Measurements from ENCODE around the gene TBC1D10B. TPM values are rescaled to one million over a fixed set of nuclear protein-coding genes. Genes with fewer than 3 reads are reported as not detected.
A peak's percentile ranks its signal among the peaks of the same experiment; 100 is the strongest.
"Not testable (repeated sequence)": the region's sequence is repeated elsewhere in the genome, so short reads cannot be mapped to it uniquely, and the experiment has no call there.

TBC1D10B gene
- total RNA-seq, 1 donor: 31.5 TPM

DNA sequence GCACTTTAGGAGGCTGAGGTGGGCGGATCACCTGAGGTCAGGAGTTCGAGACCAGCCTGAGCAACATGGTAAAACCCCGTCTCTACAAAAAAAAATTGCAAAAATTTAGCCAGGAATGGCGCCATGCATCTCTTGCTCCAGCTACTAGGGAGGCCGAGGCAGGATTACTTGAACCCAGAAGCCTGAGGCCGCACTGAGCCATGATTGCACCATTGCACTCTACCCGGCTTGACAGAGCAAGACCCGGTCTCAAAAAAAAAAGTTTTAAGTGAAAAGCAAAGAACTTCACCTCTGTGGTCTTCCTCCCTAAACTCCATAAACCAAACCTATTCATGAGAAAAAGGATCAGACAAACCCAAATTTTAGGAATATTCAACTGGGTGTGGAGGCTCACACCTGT is 22.2 kb downstream of the TBC1D10B start:
- no peaks in the 10 kb centered on the region for H3K9me3 ChIP-seq (ENCODE audit: low read depth, low read length)

DNA sequence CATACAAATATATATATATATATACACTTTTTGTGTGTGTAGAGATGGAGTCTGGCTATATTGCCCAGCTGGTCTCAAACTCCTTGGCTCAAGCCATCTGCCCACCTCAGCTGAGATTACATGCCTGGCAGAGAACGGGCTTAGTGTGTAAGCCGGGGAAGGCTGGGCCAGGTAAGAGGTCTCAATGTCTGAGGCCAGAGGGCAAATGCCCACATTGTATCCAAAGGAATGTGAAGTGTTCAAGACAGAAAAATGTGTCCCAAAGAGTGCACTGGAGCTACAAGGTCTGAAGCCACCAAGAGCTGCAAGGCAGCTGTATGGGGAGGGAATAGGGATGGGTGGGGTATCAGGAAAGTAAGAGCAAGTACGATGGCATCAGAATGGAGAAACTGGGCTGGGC is 24.0 kb downstream of the TBC1D10B start:
- H3K27me3 ChIP-seq (ENCODE audit: insufficient read depth, low read length): no peaks in the 10 kb centered on the region
- peaks cover 11% of the 10 kb centered on the region for H3K36me3 ChIP-seq (ENCODE audit: insufficient read depth, low read length)
- no peak overlapping the region for H2AFZ ChIP-seq (ENCODE audit: low read length)
- no peak overlapping the region for H3K4me3 ChIP-seq (ENCODE audit: insufficient read depth, low read length)
- H3K4me1 ChIP-seq (ENCODE audit: insufficient read depth, low read length): no peaks in the 10 kb centered on the region
- peaks cover under 1% of the 10 kb centered on the region for H4K20me1 ChIP-seq (ENCODE audit: insufficient read depth, low read length)
- no peak for TF ChIP-seq CTCF (IDR thresholded peaks at IDR 0.05; ENCODE audit: extremely low read depth, low read depth, low read length)
- DNase-seq (ENCODE audit: insufficient read length, low spot score, missing footprints): no peak
- H3K4me2 ChIP-seq (ENCODE audit: insufficient read depth, low read length): no peak overlapping the region
- H3K79me2 ChIP-seq (ENCODE audit: insufficient read depth, low read length): peaks cover 3% of the 10 kb centered on the region
- no peaks in the 10 kb centered on the region for H3K9me3 ChIP-seq (ENCODE audit: low read depth, low read length)
- no peak overlapping the region for H3K27ac ChIP-seq (ENCODE audit: low read depth, low read length)

More for the DNA sequence above, 22.2 kb downstream of the TBC1D10B start:
- Histone ChIP-seq H3K4me1 (ENCODE audit: insufficient read depth, low read length) (peaks cover 14% of the 10 kb centered on the region), H3K27me3 (ENCODE audit: insufficient read depth, low read length) (no peaks in the 10 kb centered on the region), H3K4me3 (ENCODE audit: insufficient read depth, low read length) (no peak overlapping the region), H3K27ac (ENCODE audit: low read depth, low read length) (no peak overlapping the region), H2AFZ (ENCODE audit: low read length) (no peak overlapping the region), H3K79me2 (ENCODE audit: insufficient read depth, low read length) (peaks cover 8% of the 10 kb centered on the region), H3K36me3 (ENCODE audit: insufficient read depth, low read length) (peaks cover 24% of the 10 kb centered on the region), H3K4me2 (ENCODE audit: insufficient read depth, low read length) (no peak overlapping the region), H4K20me1 (ENCODE audit: insufficient read depth, low read length) (peaks cover 12% of the 10 kb centered on the region)
- no peak for DNase-seq (ENCODE audit: insufficient read length, low spot score, missing footprints)
- TF ChIP-seq CTCF (IDR thresholded peaks at IDR 0.05; ENCODE audit: extremely low read depth, low read depth, low read length): no peak

DNA sequence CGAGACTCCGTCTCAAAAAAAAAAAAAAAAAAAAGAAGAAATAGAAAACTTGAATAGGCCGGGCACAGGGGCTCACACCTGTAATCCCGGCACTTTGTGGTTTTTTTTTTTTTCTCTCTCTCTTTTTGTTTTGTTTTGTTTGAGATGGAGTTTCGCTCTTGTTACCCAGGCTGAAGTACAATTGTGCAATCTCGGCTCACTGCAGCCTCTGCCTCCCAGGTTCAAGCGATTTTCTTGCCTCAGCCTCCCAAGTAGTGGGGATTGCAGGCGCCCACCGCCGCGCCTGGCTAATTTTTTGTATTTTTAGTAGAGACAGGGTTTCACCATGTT is 26.8 kb downstream of the TBC1D10B start:
- not testable (repeated sequence) for H3K79me2 ChIP-seq (ENCODE audit: insufficient read depth, low read length); H4K20me1 ChIP-seq (ENCODE audit: insufficient read depth, low read length); H2AFZ ChIP-seq (ENCODE audit: low read length); H3K36me3 ChIP-seq (ENCODE audit: insufficient read depth, low read length); H3K4me3 ChIP-seq (ENCODE audit: insufficient read depth, low read length); H3K9me3 ChIP-seq (ENCODE audit: low read depth, low read length); H3K4me1 ChIP-seq (ENCODE audit: insufficient read depth, low read length); H3K27me3 ChIP-seq (ENCODE audit: insufficient read depth, low read length); H3K4me2 ChIP-seq (ENCODE audit: insufficient read depth, low read length); DNase-seq (ENCODE audit: insufficient read length, low spot score, missing footprints); H3K27ac ChIP-seq (ENCODE audit: low read depth, low read length)

GRCh38 chr16:30342751-30343490 is 27.4 kb downstream of the TBC1D10B start:
- no peak for TF ChIP-seq CTCF (IDR thresholded peaks at IDR 0.05; ENCODE audit: extremely low read depth, low read depth, low read length)
- no peaks in the 10 kb centered on the region for H3K4me1 ChIP-seq (ENCODE audit: insufficient read depth, low read length)
- H3K27ac ChIP-seq (ENCODE audit: low read depth, low read length): no peak overlapping the region
- H4K20me1 ChIP-seq (ENCODE audit: insufficient read depth, low read length): no peaks in the 10 kb centered on the region
- H3K79me2 ChIP-seq (ENCODE audit: insufficient read depth, low read length): no peaks in the 10 kb centered on the region
- no peak overlapping the region for H3K4me3 ChIP-seq (ENCODE audit: insufficient read depth, low read length)
- no peaks in the 10 kb centered on the region for H3K27me3 ChIP-seq (ENCODE audit: insufficient read depth, low read length)
- H3K9me3 ChIP-seq (ENCODE audit: low read depth, low read length): no peaks in the 10 kb centered on the region
- no peak overlapping the region for H3K4me2 ChIP-seq (ENCODE audit: insufficient read depth, low read length)
- H3K36me3 ChIP-seq (ENCODE audit: insufficient read depth, low read length): no peaks in the 10 kb centered on the region
- peak; percentile 26 for DNase-seq (ENCODE audit: insufficient read length, low spot score, missing footprints)
- H2AFZ ChIP-seq (ENCODE audit: low read length): no peak overlapping the region
